ENCODE measurements around the gene MRAS.

DNA sequence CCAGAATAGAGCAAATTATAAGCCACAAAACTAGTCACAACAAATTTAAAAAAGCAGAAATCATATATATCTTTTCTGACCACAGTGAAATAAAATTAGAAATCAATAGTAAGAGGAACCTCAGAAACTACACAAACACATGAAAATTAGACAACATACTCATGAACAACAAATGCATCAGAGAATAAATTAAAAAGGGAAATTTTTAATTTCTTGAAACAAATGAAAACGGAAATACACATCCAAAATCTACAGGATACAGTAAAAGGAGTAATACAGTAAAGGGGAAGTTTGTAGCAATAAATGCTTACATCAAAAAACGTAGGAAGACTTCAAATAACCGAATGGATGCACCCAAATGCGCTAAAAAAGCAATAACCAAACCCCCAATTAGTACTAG, 37.9 kb upstream of the MRAS start:
- TF ChIP-seq RAD21 (conservative IDR thresholded peaks at IDR 0.05), result no peak
- TF ChIP-seq EZH2 (IDR thresholded peaks at IDR 0.05; ENCODE audit: borderline replicate concordance, insufficient read depth, low read length, poor library complexity, severe bottlenecking), result no peak
- TF ChIP-seq CTCF (IDR thresholded peaks at IDR 0.05; ENCODE audit: poor library complexity, severe bottlenecking), result no peak
- TF ChIP-seq, protein P1, sequence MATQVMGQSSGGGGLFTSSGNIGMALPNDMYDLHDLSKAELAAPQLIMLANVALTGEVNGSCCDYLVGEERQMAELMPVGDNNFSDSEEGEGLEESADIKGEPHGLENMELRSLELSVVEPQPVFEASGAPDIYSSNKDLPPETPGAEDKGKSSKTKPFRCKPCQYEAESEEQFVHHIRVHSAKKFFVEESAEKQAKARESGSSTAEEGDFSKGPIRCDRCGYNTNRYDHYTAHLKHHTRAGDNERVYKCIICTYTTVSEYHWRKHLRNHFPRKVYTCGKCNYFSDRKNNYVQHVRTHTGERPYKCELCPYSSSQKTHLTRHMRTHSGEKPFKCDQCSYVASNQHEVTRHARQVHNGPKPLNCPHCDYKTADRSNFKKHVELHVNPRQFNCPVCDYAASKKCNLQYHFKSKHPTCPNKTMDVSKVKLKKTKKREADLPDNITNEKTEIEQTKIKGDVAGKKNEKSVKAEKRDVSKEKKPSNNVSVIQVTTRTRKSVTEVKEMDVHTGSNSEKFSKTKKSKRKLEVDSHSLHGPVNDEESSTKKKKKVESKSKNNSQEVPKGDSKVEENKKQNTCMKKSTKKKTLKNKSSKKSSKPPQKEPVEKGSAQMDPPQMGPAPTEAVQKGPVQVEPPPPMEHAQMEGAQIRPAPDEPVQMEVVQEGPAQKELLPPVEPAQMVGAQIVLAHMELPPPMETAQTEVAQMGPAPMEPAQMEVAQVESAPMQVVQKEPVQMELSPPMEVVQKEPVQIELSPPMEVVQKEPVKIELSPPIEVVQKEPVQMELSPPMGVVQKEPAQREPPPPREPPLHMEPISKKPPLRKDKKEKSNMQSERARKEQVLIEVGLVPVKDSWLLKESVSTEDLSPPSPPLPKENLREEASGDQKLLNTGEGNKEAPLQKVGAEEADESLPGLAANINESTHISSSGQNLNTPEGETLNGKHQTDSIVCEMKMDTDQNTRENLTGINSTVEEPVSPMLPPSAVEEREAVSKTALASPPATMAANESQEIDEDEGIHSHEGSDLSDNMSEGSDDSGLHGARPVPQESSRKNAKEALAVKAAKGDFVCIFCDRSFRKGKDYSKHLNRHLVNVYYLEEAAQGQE (IDR thresholded peaks at IDR 0.05; ENCODE audit: borderline replicate concordance), result no peak
- no peak for TF ChIP-seq TAF1 (IDR thresholded peaks at IDR 0.05; ENCODE audit: low read depth)
- no peak for TF ChIP-seq EP300 (conservative IDR thresholded peaks at IDR 0.05; ENCODE audit: poor library complexity, severe bottlenecking)
- TF ChIP-seq POLR2AphosphoS5 (IDR thresholded peaks at IDR 0.05), result no peak
